ENCODE results near the gene RCAN1.
A peak's percentile ranks its signal among the peaks of the same experiment; 100 is the strongest.
"Not testable (repeated sequence)": the region's sequence is repeated elsewhere in the genome, so short reads cannot be mapped to it uniquely, and the experiment has no call there.

Gene RCAN1

GRCh38 chr21:34517491-34518245 lies 97.2 kb downstream of the RCAN1 start:
- DNase-seq (ENCODE audit: low read depth in 2 of 2), result no peak

GRCh38 chr21:34517039-34517438 lies 97.9 kb downstream of the RCAN1 start:
- no peak for DNase-seq (ENCODE audit: low read depth in 2 of 2)

- no peak for DNase-seq (ENCODE audit: low read depth in 2 of 2)
These were observed 100.3 kb downstream of the RCAN1 start for GRCh38 chr21:34514576-34515115.

GRCh38 chr21:34513129-34513675 lies 101.7 kb downstream of the RCAN1 start:
- DNase-seq (ENCODE audit: low read depth in 2 of 2), result no peak

- no peak for DNase-seq (ENCODE audit: low read depth in 2 of 2)
These were observed 103.0 kb downstream of the RCAN1 start, which contains the start of gene KCNE1 for GRCh38 chr21:34511787-34512455. Gene KCNE1 (minus strand): TSS chr21:34512210. CDS start chr21:34449634, 62,576 bp downstream.

- DNase-seq (ENCODE audit: low read depth in 2 of 2), result no peak
These were observed 103.7 kb downstream of the RCAN1 start for GRCh38 chr21:34511181-34511580.

GRCh38 chr21:34510148-34511142 lies 104.5 kb downstream of the RCAN1 start:
- DNase-seq (ENCODE audit: low read depth in 2 of 2), result peak in 1 of 2 experiments; percentile 43

- no peak for DNase-seq (ENCODE audit: low read depth in 2 of 2)
These were observed 105.8 kb downstream of the RCAN1 start for GRCh38 chr21:34509151-34509550.

- no peak for DNase-seq (ENCODE audit: low read depth in 2 of 2)
These were observed 110.3 kb downstream of the RCAN1 start for GRCh38 chr21:34504595-34504994.

- no peak for DNase-seq (ENCODE audit: low read depth in 2 of 2)
These were observed 112.3 kb downstream of the RCAN1 start for GRCh38 chr21:34502480-34503106.

- DNase-seq (ENCODE audit: low read depth in 2 of 2), result no peak
These were observed 113.2 kb downstream of the RCAN1 start for GRCh38 chr21:34501716-34502115.

GRCh38 chr21:34500191-34500590 lies 114.7 kb downstream of the RCAN1 start:
- no peak for DNase-seq (ENCODE audit: low read depth in 2 of 2)

GRCh38 chr21:34499116-34499515 lies 115.8 kb downstream of the RCAN1 start:
- DNase-seq (ENCODE audit: low read depth in 2 of 2), result no peak

GRCh38 chr21:34498623-34499022 lies 116.3 kb downstream of the RCAN1 start:
- no peak for DNase-seq (ENCODE audit: low read depth in 2 of 2)

GRCh38 chr21:34483854-34484253 lies 131.1 kb downstream of the RCAN1 start:
- DNase-seq (ENCODE audit: low read depth in 2 of 2), result not testable (repeated sequence)

GRCh38 chr21:34483435-34483834 lies 131.5 kb downstream of the RCAN1 start:
- not testable (repeated sequence) for DNase-seq (ENCODE audit: low read depth in 2 of 2)

- not testable (repeated sequence) for DNase-seq (ENCODE audit: low read depth in 2 of 2)
These were observed 147.6 kb downstream of the RCAN1 start for GRCh38 chr21:34467333-34467732.

All from fibroblast of skin of left quadriceps (primary cell).